Colonic mucosa (tissue), 4 donors: Measurements from ENCODE around the gene TCF12. TPM values are rescaled to one million over a fixed set of nuclear protein-coding genes. Genes with fewer than 3 reads are reported as not detected.

Experiments used
- DNase-seq: peaks from one replicate; pipeline ENCODE4 v3.0.0-alpha.2; 2020
- H3K27ac ChIP-seq: fragments of 200-600 bp; one replicate; pipeline ENCODE4 v1.8.0; 2021
- H3K27me3 ChIP-seq: fragments of 200-600 bp; one replicate; pipeline ENCODE4 v1.8.0; 2021
- H3K36me3 ChIP-seq: fragments of 200-600 bp; one replicate; pipeline ENCODE4 v1.8.0; 2021
- H3K4me1 ChIP-seq: fragments of 200-600 bp; one replicate; pipeline ENCODE4 v1.8.0; 2021; ENCODE audit warnings: mild to moderate bottlenecking
- H3K4me3 ChIP-seq: fragments of 200-600 bp; one replicate; pipeline ENCODE4 v1.8.0; 2021
- H3K9ac ChIP-seq, 2 donors: one replicate each; pipeline ENCODE4 v1.7.0; 2013; ENCODE audit warnings: control low read depth in 2 of 2, low read depth in 2 of 2, low read length in 2 of 2
- H3K9me3 ChIP-seq: fragments of 200-600 bp; one replicate; pipeline ENCODE4 v1.8.0; 2021
- intact Hi-C: fragments of 100-400 bp; cut with DNase I; formaldehyde crosslinking; loops from one replicate; pipeline ENCODE4 v1.14.1; 2022
- total RNA-seq, 2 donors: library from RNA; stranded (reverse); fragmentation: NEBNext Ultra II Directional in 1 of 2; extraction: Animal tissue kit (Norgen Biotek cat#: 25700) in 1 of 2; gene quantifications; one replicate each; pipeline ENCODE4 v1.2.1, GENCODE V29; 2021
- TF ChIP-seq, protein P1 (sequence below): fragments of 200-600 bp; IDR thresholded peaks from one replicate; pipeline ENCODE4 v1.8.0; 2022; ENCODE audit warnings: antibody characterized with exemption, mild to moderate bottlenecking
- donor health status: healthy.
- donor health status: DM: no; HTN: no; CAD: no.
- donor health status: DM: no; HTN: no; CAD: no.

The TCF12 gene
- total RNA-seq, 2 donors from 2014 or later, result 68.7 to 76.3 TPM

GRCh38 chr15:56890038-56890437, 28.4 kb upstream of the TCF12 start:
- Histone ChIP-seq H3K27ac (no peak overlapping the region), H3K9ac (no peak overlapping the region), H3K4me3 (no peak overlapping the region), H3K36me3 (no peaks in the 10 kb centered on the region), H3K27me3 (no peaks in the 10 kb centered on the region), H3K9me3 (no peaks in the 10 kb centered on the region), H3K4me1 (peaks cover 10% of the 10 kb centered on the region)
- DNase-seq, result no peak
- intact Hi-C loops, result no loop called here
- TF ChIP-seq, protein P1, sequence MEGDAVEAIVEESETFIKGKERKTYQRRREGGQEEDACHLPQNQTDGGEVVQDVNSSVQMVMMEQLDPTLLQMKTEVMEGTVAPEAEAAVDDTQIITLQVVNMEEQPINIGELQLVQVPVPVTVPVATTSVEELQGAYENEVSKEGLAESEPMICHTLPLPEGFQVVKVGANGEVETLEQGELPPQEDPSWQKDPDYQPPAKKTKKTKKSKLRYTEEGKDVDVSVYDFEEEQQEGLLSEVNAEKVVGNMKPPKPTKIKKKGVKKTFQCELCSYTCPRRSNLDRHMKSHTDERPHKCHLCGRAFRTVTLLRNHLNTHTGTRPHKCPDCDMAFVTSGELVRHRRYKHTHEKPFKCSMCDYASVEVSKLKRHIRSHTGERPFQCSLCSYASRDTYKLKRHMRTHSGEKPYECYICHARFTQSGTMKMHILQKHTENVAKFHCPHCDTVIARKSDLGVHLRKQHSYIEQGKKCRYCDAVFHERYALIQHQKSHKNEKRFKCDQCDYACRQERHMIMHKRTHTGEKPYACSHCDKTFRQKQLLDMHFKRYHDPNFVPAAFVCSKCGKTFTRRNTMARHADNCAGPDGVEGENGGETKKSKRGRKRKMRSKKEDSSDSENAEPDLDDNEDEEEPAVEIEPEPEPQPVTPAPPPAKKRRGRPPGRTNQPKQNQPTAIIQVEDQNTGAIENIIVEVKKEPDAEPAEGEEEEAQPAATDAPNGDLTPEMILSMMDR, result no peak

- intact Hi-C loops, result no loop called here
- TF ChIP-seq, protein P1, result no peak
- Histone ChIP-seq H3K9me3 (no peaks in the 10 kb centered on the region), H3K36me3 (no peaks in the 10 kb centered on the region), H3K4me1 (peaks cover 4% of the 10 kb centered on the region), H3K4me3 (no peak overlapping the region), H3K27ac (no peak overlapping the region), H3K27me3 (no peaks in the 10 kb centered on the region), H3K9ac (no peak overlapping the region)
- no peak for DNase-seq
These were observed 26.5 kb upstream of the TCF12 start for GRCh38 chr15:56891852-56892440.

GRCh38 chr15:56892659-56893363, 25.6 kb upstream of the TCF12 start:
- no peaks in the 10 kb centered on the region for H3K27me3 ChIP-seq
- H3K9ac ChIP-seq, result no peak overlapping the region
- TF ChIP-seq, protein P1, result no peak
- DNase-seq, result no peak
- H3K4me1 ChIP-seq, result peaks cover 2% of the 10 kb centered on the region
- H3K9me3 ChIP-seq, result no peaks in the 10 kb centered on the region
- H3K4me3 ChIP-seq, result no peak overlapping the region
- no peaks in the 10 kb centered on the region for H3K36me3 ChIP-seq
- no peak overlapping the region for H3K27ac ChIP-seq
- intact Hi-C loops, result no loop called here

DNA sequence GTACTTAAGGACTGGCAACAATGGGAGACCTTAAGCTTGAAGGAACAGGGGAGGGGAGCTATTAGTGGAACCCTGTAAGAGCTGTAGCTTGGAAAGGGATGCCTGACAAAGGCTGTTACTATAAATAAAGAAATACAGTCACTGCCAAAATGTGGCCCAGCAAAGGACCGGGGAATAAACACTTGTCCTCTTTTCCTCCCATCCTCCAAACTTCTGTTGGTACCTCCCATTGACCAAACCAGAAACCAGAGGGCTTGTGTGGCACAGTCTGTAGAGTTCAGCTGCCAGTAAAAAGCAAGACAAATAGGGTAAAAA, 25.1 kb upstream of the TCF12 start:
- Histone ChIP-seq H3K27ac (no peak overlapping the region), H3K9ac (no peak overlapping the region), H3K36me3 (no peaks in the 10 kb centered on the region), H3K9me3 (no peaks in the 10 kb centered on the region), H3K27me3 (no peaks in the 10 kb centered on the region), H3K4me3 (no peak overlapping the region), H3K4me1 (no peaks in the 10 kb centered on the region)
- intact Hi-C loops, result no loop called here
- DNase-seq, result no peak
- TF ChIP-seq, protein P1, result no peak

DNA sequence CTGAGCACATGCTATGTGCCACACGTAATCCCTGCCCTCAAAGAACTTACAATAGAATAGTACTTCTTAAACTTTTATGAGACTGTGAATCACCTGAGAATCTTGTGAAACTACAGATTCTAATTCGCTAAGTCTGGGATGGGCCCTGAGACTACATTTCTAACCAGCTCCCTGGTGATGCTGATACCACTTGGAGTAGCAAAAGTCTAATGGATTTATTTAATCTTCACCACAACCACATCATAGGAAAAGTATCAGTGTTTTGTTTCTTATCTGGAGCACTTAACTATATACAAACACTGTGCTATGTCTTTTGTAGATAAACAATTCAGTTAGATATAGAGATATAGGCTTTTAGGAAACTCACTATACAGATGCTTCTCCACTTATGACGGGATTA, 23.8 kb upstream of the TCF12 start:
- intact Hi-C loops, result no loop called here
- no peaks in the 10 kb centered on the region for H3K36me3 ChIP-seq
- no peaks in the 10 kb centered on the region for H3K4me1 ChIP-seq
- H3K4me3 ChIP-seq, result no peak overlapping the region
- no peaks in the 10 kb centered on the region for H3K27me3 ChIP-seq
- H3K9me3 ChIP-seq, result no peaks in the 10 kb centered on the region
- TF ChIP-seq, protein P1, result no peak
- no peak for DNase-seq
- no peak overlapping the region for H3K27ac ChIP-seq
- H3K9ac ChIP-seq, result no peak overlapping the region
